WTC11 (cell line): ENCODE measurements around the gene NAV2.

ENCODE experiments used
- FOXJ3 ChIP-seq: sonication (generic); formaldehyde crosslinking; IDR thresholded peaks from 2 replicates; pipeline ENCODE4 v1.9.0; 2021; ENCODE audit warnings: missing genetic modification reagents, mild to moderate bottlenecking, borderline replicate concordance
- NFATC4 ChIP-seq: fragments of 250-450 bp; sonication (Bioruptor Pico); IDR thresholded peaks from 2 replicates; pipeline ENCODE4 v1.9.0; 2021; ENCODE audit warnings: mild to moderate bottlenecking
- SMAD4 ChIP-seq: sonication (generic); formaldehyde crosslinking; IDR thresholded peaks from 2 replicates; pipeline ENCODE4 v1.8.0; 2022; ENCODE audit warnings: mild to moderate bottlenecking, missing genetic modification reagents
- ZNF138 ChIP-seq: sonication (generic); formaldehyde crosslinking; conservative IDR thresholded peaks from 2 replicates; pipeline ENCODE4 v1.8.1; 2022; ENCODE audit warnings: mild to moderate bottlenecking, moderate library complexity, missing genetic modification reagents

GRCh38 chr11:19959648-19960059, 247.0 kb downstream of the NAV2 start:
- TF ChIP-seq NFATC4 (CRISPR knock-in tag) (no peak), FOXJ3 (CRISPR knock-in tag) (no peak), SMAD4 (CRISPR knock-in tag) (no peak), ZNF138 (no peak)
